SU-DHL-6 (cell line): ENCODE data around the gene TSPAN13.

Source experiments
- H2AFZ ChIP-seq: fragments of 200-600 bp; sonication (generic); 2 replicates; pipeline ENCODE4 v1.6.1; 2014; ENCODE audit warnings: low read depth, mild to moderate bottlenecking, moderate library complexity, mixed read lengths, antibody characterized with exemption, low read length; ENCODE audit not compliant: severe bottlenecking
- H3F3A ChIP-seq: fragments of 200-600 bp; shearing (Covaris generic); 2 replicates; pipeline ENCODE4 v1.6.0; 2016; ENCODE audit warnings: antibody characterized with exemption, mild to moderate bottlenecking; ENCODE audit not compliant: insufficient read depth
- H3K27ac ChIP-seq: fragments of 200-600 bp; sonication (generic); 2 replicates; pipeline ENCODE4 v1.5.1; 2016; ENCODE audit warnings: low read depth, mild to moderate bottlenecking, low read length, moderate library complexity, mixed read lengths
- H3K27me3 ChIP-seq: fragments of 200-600 bp; sonication (generic), shearing (Covaris generic); 2 replicates; pipeline ENCODE4 v1.6.0; 2014; ENCODE audit warnings: mild to moderate bottlenecking, low read length
- H3K36me3 ChIP-seq: fragments of 200-600 bp; sonication (generic); 2 replicates; pipeline ENCODE4 v1.6.1; 2014; ENCODE audit warnings: mild to moderate bottlenecking, low read length, mixed read lengths
- H3K4me2 ChIP-seq: fragments of 300-600, 200-600 bp; shearing (Covaris generic), sonication (generic); 2 replicates; pipeline ENCODE4 v1.6.0; 2014; ENCODE audit warnings: low read length, low read depth, mild to moderate bottlenecking; ENCODE audit not compliant: poor library complexity, severe bottlenecking
- H3K4me3 ChIP-seq: fragments of 200-600 bp; sonication (generic); 2 replicates; pipeline ENCODE4 v1.5.1; 2014; ENCODE audit warnings: antibody characterized with exemption, low read length, mild to moderate bottlenecking, mixed read lengths; ENCODE audit not compliant: insufficient read depth, poor library complexity, severe bottlenecking
- H3K79me2 ChIP-seq: fragments of 200-600 bp; sonication (generic); 2 replicates; pipeline ENCODE4 v1.6.1; 2014; ENCODE audit warnings: mild to moderate bottlenecking, low read length, moderate library complexity; ENCODE audit not compliant: insufficient read depth
- H3K9ac ChIP-seq: fragments of 200-600 bp; sonication (generic); 2 replicates; pipeline ENCODE4 v1.7.0; 2014; ENCODE audit warnings: mild to moderate bottlenecking, low read length
- H3K9me2 ChIP-seq: fragments of 200-600 bp; sonication (generic); replicated peaks from 2 replicates; pipeline ENCODE4 v1.6.1; 2014; ENCODE audit warnings: low read length; ENCODE audit not compliant: insufficient read depth
- H3K9me3 ChIP-seq: fragments of 200-600 bp; sonication (generic); 2 replicates; pipeline ENCODE4 v1.6.1; 2014; ENCODE audit warnings: low read length, mixed read lengths; ENCODE audit not compliant: insufficient read depth
- H4K20me1 ChIP-seq: fragments of 200-600 bp; sonication (generic); 2 replicates; pipeline ENCODE4 v1.6.1; 2014; ENCODE audit warnings: low read depth, mild to moderate bottlenecking, antibody characterized with exemption, low read length, moderate library complexity, mixed read lengths
- CTCF ChIP-seq: fragments of 200-600 bp; sonication (generic); IDR thresholded peaks from one replicate; pipeline ENCODE4 v1.5.1; 2017; ENCODE audit warnings: antibody characterized with exemption, mild to moderate bottlenecking, low read length, moderate library complexity; ENCODE audit not compliant: insufficient read depth, poor library complexity, severe bottlenecking
- EZH2phosphoT487 ChIP-seq: fragments of 200-600 bp; sonication (generic), shearing (Covaris generic); conservative IDR thresholded peaks from 2 replicates; pipeline ENCODE4 v1.6.1; 2018; ENCODE audit warnings: mild to moderate bottlenecking, antibody characterized with exemption, low read length, moderate library complexity, mixed read lengths

Gene TSPAN13

GRCh38 chr7:16740623-16740953, 13.0 kb upstream of the TSPAN13 start:
- H2AFZ ChIP-seq: no peak overlapping the region
- no peaks in the 10 kb centered on the region for H3K36me3 ChIP-seq
- no peak overlapping the region for H3K4me2 ChIP-seq
- H3K4me3 ChIP-seq: no peak overlapping the region
- H3K9me2 ChIP-seq: no peaks in the 10 kb centered on the region
- no peaks in the 10 kb centered on the region for H4K20me1 ChIP-seq
- no peaks in the 10 kb centered on the region for H3F3A ChIP-seq
- no peaks in the 10 kb centered on the region for H3K79me2 ChIP-seq
- H3K9me3 ChIP-seq: no peaks in the 10 kb centered on the region
- no peak overlapping the region for H3K9ac ChIP-seq
- no peak for TF ChIP-seq CTCF
- TF ChIP-seq EZH2phosphoT487: no peak
- no peaks in the 10 kb centered on the region for H3K27me3 ChIP-seq
- no peak overlapping the region for H3K27ac ChIP-seq

GRCh38 chr7:16740996-16741395, 12.6 kb upstream of the TSPAN13 start:
- H3K4me2 ChIP-seq: no peak overlapping the region
- no peak overlapping the region for H3K27ac ChIP-seq

GRCh38 chr7:16741676-16742075, 11.9 kb upstream of the TSPAN13 start:
- no peaks in the 10 kb centered on the region for H3K79me2 ChIP-seq
- H3K9me3 ChIP-seq: no peaks in the 10 kb centered on the region
- H4K20me1 ChIP-seq: no peaks in the 10 kb centered on the region
- H3K4me3 ChIP-seq: no peak overlapping the region
- H3K27me3 ChIP-seq: no peaks in the 10 kb centered on the region
- H2AFZ ChIP-seq: no peak overlapping the region
- TF ChIP-seq CTCF: no peak
- TF ChIP-seq EZH2phosphoT487: no peak
- no peak overlapping the region for H3K4me2 ChIP-seq
- no peaks in the 10 kb centered on the region for H3K36me3 ChIP-seq
- H3K9me2 ChIP-seq: no peaks in the 10 kb centered on the region
- H3K27ac ChIP-seq: no peak overlapping the region
- H3F3A ChIP-seq: no peaks in the 10 kb centered on the region
- H3K9ac ChIP-seq: no peak overlapping the region

More at GRCh38 chr7:16740996-16741395, 12.6 kb upstream of the TSPAN13 start:
- Histone ChIP-seq H2AFZ (no peak overlapping the region), H3K4me3 (no peak overlapping the region), H3K9me2 (no peaks in the 10 kb centered on the region), H3K9me3 (no peaks in the 10 kb centered on the region), H3K9ac (no peak overlapping the region), H4K20me1 (no peaks in the 10 kb centered on the region), H3K36me3 (no peaks in the 10 kb centered on the region), H3F3A (no peaks in the 10 kb centered on the region), H3K27me3 (no peaks in the 10 kb centered on the region), H3K79me2 (no peaks in the 10 kb centered on the region)
- TF ChIP-seq EZH2phosphoT487: no peak
- TF ChIP-seq CTCF: no peak

- no peaks in the 10 kb centered on the region for H3K9me3 ChIP-seq
- H3K27me3 ChIP-seq: no peaks in the 10 kb centered on the region
- no peak overlapping the region for H3K9ac ChIP-seq
- H3K4me3 ChIP-seq: no peak overlapping the region
- no peaks in the 10 kb centered on the region for H3K36me3 ChIP-seq
- H3K27ac ChIP-seq: no peak overlapping the region
- no peaks in the 10 kb centered on the region for H3F3A ChIP-seq
- TF ChIP-seq CTCF (no peak), EZH2phosphoT487 (no peak)
- H4K20me1 ChIP-seq: no peaks in the 10 kb centered on the region
- no peaks in the 10 kb centered on the region for H3K9me2 ChIP-seq
- no peak overlapping the region for H3K4me2 ChIP-seq
- no peaks in the 10 kb centered on the region for H3K79me2 ChIP-seq
- H2AFZ ChIP-seq: no peak overlapping the region
These were observed 11.0 kb upstream of the TSPAN13 start for GRCh38 chr7:16742547-16742946.
